ENCODE data around the gene DNAJC27.

Gene DNAJC27

DNA sequence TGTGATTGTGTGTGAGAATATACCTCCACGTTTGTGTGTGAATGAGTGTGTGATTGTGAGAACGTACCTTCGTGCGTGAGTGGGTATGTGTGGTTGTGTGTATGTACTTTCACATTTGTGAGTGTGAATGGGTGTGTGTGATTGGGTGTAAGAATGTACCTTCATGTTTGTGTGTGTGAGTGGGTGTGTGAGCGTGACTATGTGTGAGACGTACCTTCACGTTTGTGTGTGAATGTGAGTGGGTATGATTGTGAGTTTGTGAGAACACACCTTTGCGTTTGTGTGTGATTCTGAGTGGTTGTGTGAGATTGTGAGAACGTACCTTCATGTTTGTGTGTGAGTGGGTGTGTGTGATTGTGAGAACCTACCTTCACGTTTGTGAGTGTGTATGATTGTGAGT, 45.9 kb downstream of the DNAJC27 start:
- DNase-seq (ENCODE audit: low read depth): no peak

DNA sequence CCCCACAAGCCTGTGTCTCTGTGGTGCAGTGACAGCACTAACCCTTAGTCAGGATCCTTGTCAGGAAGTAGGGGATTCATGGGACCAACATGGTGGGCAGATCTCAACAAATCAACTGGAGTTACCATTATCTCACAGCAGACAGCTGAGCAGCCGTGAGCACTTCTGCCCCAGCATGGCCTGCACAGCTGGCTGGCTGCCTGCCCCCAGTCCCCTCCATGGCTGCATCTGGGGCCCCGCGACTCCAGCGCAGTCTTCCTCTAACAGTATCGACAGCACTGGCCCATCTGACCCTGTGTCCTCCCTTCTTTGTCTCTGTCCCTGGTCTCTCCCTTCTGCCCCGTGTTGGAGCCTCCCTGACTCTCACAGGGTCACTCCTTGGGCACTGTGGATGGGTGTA, 47.0 kb downstream of the DNAJC27 start:
- DNase-seq (ENCODE audit: low read depth): no peak

DNA sequence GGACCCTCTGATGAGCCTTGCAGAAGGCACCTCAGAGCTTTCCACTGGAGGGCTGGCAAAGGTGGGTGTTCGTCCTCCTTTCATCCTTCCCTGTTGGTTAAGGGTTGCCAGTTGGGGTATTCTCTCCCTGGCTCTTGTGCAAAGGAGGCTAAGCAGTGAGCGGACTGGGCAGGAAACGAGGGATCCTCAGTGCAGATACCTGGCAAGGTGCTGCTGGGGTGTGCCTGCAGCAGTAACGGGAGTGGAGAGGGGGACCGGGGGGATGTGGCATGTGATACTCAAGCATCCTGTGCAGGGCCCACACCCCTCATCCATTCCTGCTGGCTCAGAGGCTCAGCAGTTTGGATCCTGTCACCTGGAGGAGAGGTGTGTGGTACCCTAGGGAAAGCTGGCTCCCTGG, 47.5 kb downstream of the DNAJC27 start:
- DNase-seq (ENCODE audit: low read depth): no peak

DNA sequence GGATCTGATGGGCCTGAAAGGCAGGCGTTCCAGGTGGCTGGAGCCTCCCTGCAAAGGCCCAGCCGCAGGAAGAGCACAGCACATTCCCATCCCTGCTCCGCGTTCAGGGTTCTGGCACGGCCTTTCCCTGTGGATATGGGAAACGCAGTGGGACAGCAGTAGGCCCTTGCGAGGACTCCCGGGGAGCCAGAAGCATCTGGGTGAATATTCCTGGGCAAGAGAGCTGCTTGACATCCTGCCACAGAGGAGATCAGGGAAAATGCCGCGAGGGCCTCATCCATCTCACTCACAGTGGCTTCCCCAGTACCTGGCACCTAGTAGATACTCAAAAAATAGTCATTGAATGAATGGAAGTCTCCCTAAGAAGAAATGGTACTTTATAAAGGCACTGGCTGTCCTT, 48.6 kb downstream of the DNAJC27 start:
- no peak for DNase-seq (ENCODE audit: low read depth)

DNA sequence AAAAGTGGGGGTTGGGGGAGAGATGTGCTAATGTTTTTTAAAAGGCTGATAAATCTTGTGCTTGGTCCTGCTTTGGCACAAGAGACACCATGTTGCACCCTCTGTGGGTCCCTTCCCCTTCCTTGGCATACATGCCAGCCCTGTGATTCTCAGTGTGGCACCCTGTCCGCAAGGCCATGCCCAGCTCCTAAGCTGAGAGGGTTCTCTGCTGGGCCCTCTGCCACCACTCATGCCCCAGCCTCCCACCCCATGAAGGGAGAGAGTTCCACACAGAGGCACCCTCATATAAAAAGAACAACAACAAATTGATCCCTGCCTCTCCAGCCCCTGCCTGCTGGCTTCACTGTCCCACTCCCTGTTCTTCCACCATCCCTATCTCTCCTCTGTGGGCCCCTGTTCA, 49.2 kb downstream of the DNAJC27 start:
- DNase-seq (ENCODE audit: low read depth): no peak

DNA sequence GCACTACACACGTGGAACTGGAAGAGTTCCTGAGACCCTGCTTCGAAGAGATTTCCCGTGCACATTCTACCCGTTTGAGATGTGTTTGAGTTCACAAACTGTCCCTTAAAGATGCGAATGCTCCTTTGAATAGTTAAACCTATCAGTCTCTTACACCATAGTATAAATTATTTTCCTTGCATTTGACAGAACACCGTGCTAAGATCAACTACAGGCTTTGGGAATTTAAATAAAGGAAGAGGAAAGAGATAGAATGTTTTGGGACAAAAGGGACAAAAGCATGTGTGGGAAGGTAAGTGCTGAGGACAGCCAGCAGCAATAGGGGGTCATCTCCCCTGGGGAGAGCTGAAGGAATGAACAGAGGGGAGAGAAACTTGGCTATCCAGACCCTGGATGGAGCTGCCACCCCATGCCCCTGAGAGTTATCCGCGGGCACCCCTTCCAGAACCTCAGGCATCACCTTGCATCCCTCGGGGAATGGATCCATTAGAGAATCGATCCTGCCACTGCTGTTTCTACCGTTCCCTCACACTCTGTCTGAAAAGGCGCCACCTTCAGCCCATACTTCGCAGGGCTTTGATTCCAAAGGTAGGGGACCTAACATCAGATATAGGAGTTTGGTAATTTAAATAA, 50.8 kb downstream of the DNAJC27 start:
- DNase-seq (ENCODE audit: low read depth): no peak

DNA sequence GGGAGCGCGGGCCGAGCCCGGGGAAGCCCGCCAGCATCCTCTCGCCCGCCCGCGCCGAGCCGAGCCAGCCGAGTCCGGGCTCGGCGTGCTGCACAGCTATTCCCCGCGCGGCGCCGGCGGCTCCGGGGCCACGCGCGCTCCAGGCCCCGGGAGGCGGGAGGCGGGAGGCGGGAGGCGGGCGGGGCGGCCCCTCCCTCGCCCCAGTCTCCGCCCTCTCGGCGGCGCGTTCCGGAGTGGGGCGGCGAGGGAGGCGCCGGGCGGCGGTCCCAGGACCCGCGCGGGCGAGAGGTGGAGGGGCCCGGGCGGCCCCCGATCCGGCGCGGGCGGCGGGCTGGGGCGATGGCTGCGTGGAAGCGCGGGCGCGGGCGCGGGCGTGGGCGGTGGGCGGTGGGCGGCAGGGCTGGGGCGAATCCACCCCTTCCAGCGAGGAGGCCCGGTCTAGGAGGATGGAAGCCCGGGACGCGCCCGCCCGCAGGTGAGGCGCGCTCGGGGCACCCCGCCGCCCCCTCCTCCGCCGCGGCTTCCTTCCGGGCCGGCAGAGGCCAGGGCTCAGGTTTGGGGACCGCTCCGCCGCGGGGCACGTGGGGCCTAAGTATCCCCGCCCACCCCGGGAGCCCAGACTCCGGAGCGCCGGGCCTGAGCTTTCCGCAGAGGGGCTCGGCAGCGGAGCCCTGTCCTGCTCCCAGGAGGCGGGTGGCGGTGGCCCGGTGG, 51.5 kb downstream of the DNAJC27 start, which contains the start of gene ADCY3:
Gene ADCY3 (minus strand): TSS at position 140 of the 711 bp plus-strand sequence. CDS start 1,250 bp downstream, outside the sequence.
- DNase-seq (ENCODE audit: low read depth): peak; percentile 64

DNA sequence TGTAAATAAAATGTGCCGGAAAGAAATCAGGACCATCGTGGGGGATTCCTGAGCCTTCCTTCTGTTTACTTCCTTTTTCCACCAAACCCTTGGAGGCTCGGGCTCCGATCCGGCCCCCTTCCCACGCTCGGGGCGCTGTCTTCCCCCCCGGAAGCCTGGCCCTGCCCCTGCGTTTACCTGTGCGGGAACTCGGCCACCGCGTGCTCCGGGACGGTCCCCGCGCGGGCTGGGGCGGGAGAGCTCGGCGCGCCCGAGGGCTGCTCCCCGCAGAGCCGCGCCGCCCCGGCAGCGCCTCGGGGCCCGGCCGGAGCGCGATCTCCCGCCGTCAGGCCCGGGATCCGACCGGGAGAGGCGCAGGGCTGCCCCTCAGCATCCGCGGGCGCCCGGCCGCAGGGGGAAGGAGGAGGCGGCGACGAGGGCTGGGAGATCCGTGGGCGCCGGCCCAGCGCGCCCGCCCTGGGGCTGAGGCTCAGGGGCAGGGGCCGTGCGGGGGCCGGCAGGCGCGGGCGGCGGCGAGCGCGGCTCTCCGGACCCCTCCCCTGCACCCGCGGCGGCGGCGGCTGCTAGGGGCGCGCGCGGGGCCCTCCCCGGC, 52.2 kb downstream of the DNAJC27 start:
- no peak for DNase-seq (ENCODE audit: low read depth)

DNA sequence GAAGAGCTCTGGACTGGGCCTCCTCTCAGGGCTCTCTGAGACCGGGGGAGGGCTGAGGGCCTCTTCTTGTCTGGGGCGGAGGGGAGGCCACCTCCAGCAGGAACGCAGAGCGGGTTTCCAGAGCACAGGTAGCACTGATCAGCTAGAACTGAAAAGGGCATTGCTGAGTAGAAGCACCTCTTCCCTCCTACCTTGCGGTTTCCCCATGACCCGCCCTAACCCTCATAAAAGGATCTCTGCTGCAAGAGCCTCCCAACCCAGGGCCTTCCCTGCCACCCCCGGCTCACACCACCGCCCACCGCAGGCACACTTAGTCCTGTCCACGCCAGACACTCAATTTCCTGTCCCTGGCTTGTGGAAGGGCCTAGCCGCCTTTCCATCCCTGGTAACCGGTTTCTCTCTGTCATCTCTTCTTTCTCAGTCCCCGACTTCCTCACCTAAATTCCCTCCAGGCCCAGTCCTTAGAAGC, 52.7 kb downstream of the DNAJC27 start:
- DNase-seq (ENCODE audit: low read depth): no peak

DNA sequence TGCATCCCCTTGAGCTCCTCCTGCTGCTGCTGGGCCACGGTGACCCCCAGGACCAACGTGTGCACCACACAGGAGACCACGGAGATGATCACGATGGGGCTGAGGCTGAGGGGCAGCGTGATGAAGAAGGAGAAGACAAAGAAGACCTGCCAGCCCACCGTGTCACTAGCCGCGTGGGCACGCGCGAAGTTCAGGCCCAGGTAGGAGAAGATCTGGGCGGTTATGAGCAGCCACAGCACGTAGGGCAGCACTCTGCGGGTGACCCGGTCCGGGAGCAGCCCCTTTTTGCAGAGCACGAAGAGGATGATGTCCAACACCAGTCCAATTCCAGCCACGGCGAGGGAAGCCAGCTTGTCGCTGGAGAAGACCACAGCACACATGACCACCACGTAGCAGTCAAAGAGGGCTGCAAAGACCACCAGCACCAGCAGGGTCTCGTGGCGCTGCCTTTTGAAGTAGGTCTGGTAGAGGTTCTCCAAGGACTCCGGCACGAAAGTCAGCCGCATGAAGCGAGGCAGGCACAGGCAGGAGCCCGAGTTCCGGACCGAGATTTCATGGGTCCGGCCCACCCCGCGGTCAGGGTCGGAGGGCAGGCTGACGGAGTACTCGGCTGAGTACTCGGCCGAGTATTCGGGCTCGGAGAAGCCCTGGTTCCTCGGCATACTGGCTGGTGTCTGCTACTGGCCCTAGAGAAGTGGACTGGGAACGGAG, 53.3 kb downstream of the DNAJC27 start:
- DNase-seq (ENCODE audit: low read depth): no peak

DNA sequence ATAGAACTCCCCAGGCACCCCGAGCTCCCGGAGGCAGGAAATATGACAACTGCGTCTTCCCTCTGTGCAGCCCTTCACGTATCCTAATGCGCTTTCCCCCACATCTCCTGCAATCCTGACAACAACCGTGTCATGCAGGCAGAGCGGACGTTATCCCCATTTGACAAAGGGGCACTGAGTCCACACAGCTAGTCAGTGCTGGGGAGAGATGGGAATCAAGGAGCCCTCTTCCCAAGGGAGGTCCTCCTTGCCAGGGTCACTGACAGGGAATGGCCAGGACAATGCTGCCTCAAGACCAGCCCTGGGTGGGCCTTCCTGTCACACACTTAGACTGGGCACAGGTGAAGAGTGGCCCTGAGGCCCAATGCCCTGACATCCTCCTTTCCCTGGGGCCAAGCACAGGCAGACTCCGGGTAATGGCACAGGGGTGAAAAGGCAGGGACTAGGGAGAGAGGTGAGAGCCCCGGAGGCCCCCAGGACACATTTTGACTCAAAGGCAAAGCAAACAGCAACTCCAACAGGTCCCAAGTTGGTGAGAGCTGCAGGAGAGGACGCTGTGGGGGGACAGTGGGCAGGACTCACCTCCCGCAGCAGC, 53.9 kb downstream of the DNAJC27 start:
- DNase-seq (ENCODE audit: low read depth): no peak

DNA sequence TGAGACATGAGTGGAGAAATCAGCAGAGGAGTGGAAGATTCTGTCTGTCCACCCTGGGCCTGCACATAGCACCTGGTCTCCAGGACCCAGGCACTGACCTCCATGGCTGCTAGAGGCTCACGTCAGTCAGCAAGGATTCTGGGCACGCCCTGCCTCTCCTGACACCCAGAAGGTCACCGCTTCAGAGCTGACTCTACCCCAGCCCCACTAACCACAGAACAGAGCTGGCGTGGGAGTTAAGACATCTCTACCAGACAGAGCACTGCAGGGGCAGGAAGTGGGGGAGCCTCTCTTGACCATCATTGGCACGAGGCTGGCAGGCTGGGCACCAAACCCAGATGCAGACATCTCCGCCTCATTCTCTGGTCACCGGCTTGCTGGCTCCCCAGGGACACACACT, 54.7 kb downstream of the DNAJC27 start:
- no peak for DNase-seq (ENCODE audit: low read depth)

DNA sequence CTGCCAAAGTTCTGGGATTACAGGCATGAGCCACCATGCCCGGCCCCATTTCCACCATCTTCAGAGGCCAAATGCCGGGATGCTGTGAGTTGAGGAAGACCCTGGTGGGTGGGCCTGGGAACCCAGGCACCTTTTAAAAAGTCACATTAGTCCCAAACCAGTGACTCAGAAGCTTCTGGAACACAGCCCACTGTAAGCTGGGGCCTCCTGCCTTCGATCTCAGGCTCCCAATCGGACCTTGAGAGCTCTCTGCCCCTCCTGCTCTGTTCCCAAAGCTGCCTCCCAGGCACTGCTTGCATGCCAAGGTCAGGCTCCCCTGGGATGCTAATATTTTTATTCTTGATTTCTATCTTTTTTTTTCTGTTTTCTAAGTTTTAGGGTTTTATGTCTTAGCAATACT, 56.0 kb downstream of the DNAJC27 start:
- peak; percentile 58 for DNase-seq (ENCODE audit: low read depth)

DNA sequence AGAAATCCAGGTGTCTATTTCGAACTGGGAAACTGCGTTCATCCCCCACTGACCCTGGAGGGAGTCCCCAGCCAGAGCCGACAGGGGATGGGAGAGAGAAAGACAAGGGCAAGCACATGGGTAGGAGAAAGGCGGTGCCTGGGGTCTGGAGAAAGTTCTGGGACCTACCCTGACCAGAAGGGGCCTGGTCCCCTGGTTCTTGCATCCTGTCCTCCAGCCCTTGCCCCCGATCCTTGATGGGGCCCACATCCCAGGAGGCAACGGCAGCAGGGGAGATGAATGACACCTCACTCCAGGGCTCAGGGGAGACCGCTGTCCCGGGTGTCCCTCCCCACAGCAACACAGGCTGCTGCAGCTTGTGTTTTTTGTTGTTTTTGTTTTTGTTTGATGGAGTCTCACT, 56.6 kb downstream of the DNAJC27 start:
- no peak for DNase-seq (ENCODE audit: low read depth)

DNA sequence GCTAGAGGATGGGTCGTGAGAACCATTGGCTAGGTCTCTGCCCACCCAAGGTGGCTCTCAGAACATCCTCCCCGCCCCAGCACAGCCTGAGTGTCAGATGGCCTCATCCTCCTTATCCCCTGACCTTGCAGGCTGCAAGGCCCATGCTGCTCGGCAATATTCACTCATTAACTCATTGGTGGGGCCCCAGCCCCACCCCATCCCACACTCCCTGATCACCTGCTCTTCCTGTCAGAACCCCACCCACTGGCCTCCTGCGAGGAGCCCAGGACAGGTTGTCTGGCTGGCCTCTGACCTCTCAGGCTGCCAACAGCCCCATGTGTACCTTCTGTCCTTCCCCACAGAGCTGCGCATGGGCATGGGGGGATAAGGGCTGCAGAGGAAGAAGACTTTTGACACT, 57.0 kb downstream of the DNAJC27 start:
- DNase-seq (ENCODE audit: low read depth): no peak

DNA sequence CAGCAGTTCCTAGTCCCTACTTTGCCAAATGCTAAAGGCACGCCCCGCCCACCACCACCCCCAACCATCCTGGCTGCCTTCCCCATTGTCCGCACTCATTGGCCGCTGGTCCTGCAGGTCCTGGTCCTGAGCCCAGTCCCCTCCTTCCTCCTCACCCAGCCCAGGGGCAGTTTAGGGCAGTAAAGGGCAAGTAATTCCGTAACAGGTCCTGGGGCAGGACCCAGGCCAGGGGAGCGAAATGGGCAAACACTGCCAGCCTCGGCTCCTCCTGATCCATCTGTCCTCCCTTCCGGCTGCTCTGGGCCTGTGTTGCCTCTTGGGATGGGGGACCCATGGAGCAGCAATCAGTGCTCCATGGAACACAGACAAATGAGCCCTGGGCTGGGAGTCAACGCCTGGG, 57.8 kb downstream of the DNAJC27 start:
- DNase-seq (ENCODE audit: low read depth): no peak

DNA sequence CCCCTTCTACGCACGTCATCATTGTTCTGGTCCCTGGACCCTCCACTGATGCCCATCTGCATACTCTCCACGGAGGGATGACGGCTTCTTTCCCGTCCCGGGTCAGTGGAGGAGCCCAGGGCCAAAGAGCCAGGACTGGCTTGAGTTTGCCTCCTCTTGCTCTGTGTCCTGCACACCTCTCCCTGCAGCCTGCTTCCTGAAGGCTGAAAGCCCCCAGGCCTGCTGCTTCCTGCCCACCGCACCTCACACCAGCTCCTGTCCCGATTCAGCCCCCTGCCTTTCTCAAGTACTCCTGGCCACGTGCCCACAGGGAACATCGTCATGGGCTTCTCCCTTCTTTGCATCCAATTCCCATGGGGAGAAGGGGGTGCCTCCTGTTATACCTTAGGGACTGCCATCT, 58.8 kb downstream of the DNAJC27 start:
- no peak for DNase-seq (ENCODE audit: low read depth)

DNA sequence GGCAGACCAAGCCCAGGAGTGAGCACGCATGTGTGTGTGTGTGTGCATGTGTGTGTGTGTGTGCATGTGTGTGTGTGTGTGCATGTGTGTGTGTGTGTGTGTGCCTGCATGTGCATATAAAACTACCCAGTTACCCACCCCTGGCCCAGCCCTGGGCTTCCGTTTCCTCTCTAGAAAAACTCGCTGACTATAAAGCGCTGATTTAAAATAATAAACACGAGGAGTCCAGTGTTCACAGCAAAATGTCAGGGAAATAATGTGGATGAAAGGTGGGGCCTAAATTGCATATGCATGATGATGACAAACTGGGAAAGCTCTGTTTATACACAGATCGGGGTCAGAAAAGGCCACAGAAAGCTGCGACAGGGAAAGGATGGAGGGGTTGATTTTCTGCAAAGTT, 59.2 kb downstream of the DNAJC27 start:
- peak; percentile 33 for DNase-seq (ENCODE audit: low read depth)

DNA sequence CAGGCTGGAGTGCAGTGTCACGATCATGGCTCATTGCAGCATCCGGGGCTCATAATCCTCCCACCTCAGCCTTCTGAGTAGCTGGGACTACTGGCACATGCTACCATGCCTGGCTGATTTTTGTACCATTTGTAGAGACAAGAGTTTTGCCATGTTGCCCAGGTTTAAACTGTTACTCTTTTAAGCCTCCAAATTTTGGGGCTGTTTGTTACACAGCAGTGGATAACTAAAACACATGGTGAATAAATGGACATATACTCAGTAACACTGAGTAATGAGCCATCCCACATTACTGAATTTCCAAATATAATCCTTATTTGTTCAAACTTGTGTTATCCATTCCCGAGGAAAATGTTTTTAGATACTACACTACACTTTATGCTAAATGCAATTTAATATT, 61.5 kb downstream of the DNAJC27 start:
- DNase-seq (ENCODE audit: low read depth): no peak

DNA sequence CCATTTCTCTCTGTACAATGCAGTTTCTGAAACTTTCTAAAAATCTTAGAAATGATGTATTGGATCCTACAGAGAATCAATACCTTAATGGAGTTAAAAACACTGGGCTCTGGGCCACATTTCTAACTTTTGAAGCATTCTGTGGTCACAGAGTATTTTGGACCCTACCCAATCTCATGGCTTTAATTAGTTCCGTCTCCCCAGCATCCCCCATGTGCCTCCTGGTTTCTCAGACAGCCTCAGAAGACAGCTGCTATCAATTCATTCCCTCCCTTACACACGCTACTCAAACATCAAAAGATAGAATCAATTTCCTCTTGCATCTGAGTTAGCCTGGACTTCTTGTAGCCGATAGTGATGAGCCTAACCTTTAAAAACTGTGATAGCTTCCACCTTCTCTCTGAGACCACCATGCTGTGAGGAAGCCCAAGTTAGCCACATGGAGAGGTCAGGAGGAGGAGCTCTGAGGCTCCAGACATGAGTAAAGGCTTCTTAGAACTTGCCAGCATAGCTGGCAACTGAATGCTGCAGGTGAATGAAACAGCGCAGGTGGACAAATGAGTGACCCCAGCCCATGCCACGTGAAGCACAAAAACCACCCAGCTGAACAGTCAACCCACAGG, 62.1 kb downstream of the DNAJC27 start:
- peak; percentile 80 for DNase-seq (ENCODE audit: low read depth)

DNA sequence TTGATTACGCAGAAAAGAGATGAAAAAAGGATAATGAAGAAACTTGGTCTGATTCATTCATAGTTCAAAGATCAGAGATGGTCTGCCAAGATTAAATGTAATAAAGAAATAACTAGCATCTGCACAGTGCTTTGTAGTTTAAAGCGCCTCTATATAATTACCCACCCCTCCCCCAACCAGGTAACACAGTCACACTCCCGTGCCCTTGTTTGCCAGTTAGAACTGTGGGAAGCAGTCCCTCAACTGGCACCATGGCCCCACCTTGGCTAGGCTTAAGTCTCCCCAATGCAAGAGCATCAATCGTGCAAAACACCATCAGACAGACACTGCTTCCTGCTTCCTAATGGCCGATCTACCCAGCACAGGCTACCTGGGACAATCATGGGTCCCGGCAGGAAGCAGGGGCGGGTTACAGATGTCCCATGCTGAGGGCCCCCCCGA, 63.3 kb downstream of the DNAJC27 start:
- no peak for DNase-seq (ENCODE audit: low read depth)

DNA sequence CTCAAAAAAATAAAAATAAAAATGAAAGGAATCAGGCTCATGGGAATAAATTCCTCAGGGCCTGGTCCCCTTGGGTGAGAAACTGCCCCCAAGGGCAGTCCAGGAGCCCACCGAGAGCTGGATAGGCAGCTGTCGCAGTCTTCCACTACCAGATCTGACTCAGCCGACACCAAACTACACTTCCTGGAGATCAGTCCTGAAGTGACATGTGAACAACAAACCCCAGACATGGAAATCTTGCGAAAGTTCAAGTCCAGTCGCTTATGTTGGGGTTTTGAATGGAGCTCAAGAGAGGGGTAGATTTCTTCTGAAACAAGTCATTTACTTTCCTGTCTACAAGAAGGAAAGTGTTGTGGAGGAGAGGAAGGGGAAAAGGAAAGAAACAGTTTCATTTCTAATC, 64.6 kb downstream of the DNAJC27 start:
- DNase-seq (ENCODE audit: low read depth): no peak
